ENCODE data around the gene SLC13A2. TPM values are rescaled to one million over a fixed set of nuclear protein-coding genes. Genes with fewer than 3 reads are reported as not detected.

SLC13A2 gene
- total RNA-seq, 1 donor from 2014 or later = not detected

DNA sequence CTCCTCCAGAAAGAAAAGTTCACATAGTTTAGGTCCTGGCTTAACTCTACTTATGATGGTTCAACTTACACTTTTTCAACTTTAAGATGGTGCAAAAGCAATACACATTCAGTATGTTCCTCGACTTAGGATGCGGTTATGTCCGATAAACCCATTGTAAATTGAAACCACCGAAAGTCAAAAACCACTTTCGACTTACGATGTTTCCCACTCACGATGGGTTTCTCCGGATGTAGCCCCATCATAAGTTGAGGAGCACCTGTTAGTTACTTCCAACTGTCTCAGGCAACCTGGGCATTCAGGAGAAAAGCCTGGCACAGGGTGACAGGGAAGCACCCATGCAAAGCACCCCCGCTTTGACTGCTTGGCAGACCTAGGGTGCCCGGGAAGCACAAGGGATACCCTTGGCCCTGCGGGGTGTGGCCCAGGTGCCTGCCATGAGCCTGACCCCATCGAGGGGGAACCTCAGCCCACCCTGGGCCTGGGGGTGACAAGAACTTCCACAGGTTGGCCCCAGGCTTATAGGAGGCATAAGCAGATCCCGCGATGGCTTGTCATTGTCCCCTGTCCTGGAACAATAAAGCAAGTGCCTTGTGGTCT is 65.0 kb downstream of the SLC13A2 start:
- no peak for DNase-seq

DNA sequence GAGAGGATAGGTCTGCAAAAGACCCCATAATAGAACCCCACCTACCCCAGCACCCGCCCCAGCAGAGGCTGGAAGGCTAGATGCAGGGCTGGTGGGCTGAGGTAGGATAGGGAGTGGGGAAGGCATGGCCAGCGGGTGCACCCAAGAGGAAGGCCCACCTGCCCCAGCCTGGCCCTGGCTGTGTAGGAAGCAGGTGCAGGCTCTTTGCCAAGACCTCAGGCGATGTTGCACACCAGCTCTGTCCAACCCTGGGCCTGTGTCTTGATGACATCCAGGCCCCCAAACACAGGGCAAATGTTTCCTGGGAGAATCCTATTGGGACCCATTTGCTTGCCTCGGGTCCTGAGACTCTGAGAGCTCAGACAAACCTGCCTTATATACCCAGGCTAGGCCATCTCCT is 66.8 kb downstream of the SLC13A2 start:
- no peak for DNase-seq

DNA sequence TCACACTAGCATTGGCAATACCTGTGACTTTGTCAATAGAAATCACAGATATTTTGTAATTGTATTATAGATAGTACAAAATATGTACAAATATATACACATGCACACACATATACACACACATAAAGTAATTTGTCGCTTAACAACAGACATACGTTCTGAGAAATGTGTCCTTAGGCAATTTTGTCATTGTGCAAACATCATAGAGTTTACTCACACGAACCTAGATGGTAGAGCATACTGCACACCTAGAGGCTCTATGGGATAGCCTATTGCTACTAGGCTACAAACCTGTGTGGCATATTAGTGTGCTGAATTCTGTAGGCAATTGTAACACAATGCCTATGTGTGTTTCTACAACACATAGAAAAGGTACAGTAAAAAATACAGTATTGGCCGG is 68.0 kb downstream of the SLC13A2 start:
- no peak for DNase-seq

DNA sequence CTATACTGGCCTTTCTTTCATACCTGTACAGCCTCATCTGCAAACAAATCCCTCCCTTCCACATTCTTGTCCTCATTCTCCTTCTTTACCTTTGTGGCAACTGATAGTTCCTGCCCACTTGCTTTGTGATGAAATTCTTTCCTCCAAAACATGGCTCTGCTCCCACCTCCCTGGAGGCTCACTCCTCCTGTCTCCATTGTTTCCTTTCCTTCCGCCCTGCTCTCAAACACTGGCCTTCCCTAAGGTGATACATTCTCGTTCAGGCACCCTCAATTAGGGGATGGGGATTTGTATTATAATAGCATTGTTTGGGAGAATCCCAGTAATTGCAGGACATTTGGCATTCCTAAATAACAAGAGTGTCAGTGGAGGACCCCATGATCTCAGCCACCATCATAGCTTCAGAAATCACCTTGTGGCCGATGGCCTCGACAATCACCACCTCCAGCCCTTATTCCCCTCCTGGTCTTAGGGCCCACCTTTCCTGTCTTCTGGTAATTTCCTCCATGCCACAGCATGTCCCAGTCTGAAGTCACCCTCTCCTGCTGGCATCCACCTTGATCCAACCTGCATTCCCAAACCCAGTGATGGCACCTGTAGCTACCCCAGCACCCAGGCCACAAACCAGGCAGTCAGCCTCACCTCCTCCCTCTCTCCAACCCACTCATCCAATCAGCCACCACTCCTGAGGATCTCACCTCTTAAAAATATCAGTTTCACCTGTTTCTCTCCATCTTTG is 71.1 kb downstream of the SLC13A2 start:
- DNase-seq = no peak

GRCh38 chr17:28545141-28545503 is 71.7 kb downstream of the SLC13A2 start:
- no peak for DNase-seq

DNA sequence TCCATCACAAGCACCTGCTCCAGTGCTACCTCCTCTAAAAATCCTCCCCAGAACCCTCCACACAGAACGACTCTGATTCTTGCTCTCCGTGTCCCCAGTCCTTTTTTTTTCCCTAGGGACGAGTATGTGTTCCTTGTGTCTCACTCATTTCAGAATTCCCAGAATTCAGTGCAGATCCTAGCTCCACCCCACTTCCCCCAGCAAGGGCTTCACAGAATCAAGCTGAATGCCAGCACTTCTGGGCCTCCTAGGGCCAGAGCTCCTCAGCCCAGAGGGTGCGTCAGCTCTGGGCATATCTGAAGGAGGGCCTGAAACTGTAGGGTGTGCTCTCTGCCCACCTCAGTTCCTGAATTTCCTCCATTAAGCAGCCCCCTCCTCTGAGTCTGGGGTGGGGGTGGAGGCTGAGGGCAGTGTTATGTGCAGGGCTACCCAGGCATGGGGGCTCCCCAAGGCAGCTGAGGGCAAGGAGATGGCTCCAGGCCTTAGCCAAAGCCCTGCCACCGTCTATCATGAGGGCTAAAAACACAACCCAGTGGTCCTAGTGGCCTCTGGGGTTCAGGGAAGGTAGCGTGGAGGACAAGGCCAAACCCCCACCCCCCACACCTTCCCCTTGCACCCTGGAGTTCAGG is 72.5 kb downstream of the SLC13A2 start:
- DNase-seq = no peak

DNA sequence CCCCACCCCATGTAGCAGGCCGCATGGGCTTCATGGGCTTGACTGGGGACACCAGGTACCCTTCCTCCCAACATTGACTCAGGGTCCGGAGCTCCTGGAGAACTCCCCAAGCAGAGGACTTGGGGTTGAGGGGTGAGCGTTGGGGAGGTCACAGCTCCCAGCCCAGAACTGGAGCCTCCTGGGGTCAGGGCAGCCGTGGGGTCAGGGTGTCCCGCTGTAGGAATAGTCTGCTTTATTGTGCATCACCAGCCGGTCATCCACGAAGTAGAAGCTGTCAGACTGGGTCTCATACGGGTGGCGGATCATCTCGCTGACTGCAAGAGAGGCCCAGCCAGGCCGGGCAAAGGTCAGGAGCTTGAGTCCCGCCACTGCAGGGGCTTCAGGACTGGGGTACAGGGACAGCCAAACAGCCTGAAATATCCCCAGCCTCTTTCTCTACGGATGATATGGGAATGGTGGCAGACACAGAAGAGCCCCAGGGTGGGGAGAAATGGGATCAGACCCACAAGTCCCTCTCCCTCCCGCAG is 73.7 kb downstream of the SLC13A2 start:
- no peak for DNase-seq

Other genes starting within 250 kb of the SLC13A2 start
- gene TMEM97, start 154.4 kb upstream of the SLC13A2 start, total RNA-seq = 24.6 TPM
- 29.6 TPM for gene IFT20, start 138.2 kb upstream of the SLC13A2 start, total RNA-seq
- 25.9 TPM for gene TNFAIP1, start 137.9 kb upstream of the SLC13A2 start, total RNA-seq
- gene POLDIP2, start 116.1 kb upstream of the SLC13A2 start, total RNA-seq = 39.6 TPM
- gene SEBOX, start 108.4 kb upstream of the SLC13A2 start, total RNA-seq = not detected
- 0.31 TPM for gene VTN, start 103.3 kb upstream of the SLC13A2 start, total RNA-seq
- 17.8 TPM for gene SARM1, start 102.0 kb upstream of the SLC13A2 start, total RNA-seq
- gene SLC46A1, start 67.4 kb upstream of the SLC13A2 start, total RNA-seq = 21.1 TPM
- gene FOXN1, start 32.7 kb downstream of the SLC13A2 start, total RNA-seq = not detected
- gene UNC119, start 79.0 kb downstream of the SLC13A2 start, total RNA-seq = 31.5 TPM
- gene PIGS, start 97.9 kb downstream of the SLC13A2 start, total RNA-seq = 12.8 TPM
- gene ALDOC, start 103.3 kb downstream of the SLC13A2 start, total RNA-seq = 78.1 TPM
- 4.7 TPM for gene SPAG5, start 125.4 kb downstream of the SLC13A2 start, total RNA-seq
- 16.5 TPM for gene RSKR, start 140.5 kb downstream of the SLC13A2 start, total RNA-seq
- gene BLTP2, start 171.5 kb downstream of the SLC13A2 start, total RNA-seq = 83.8 TPM
- gene SDF2, start 188.3 kb downstream of the SLC13A2 start, total RNA-seq = 33.5 TPM
- 32.3 TPM for gene SUPT6H, start 188.6 kb downstream of the SLC13A2 start, total RNA-seq
- 3.3 TPM for gene PROCA1, start 238.2 kb downstream of the SLC13A2 start, total RNA-seq
- gene RAB34, start 244.2 kb downstream of the SLC13A2 start, total RNA-seq = 10.6 TPM
- gene RPL23A, start 246.3 kb downstream of the SLC13A2 start, total RNA-seq = 414 TPM